ENCODE data around the gene IDE. TPM values are rescaled to one million over a fixed set of nuclear protein-coding genes. Genes with fewer than 3 reads are reported as not detected.
"Not testable (repeated sequence)": the region's sequence is repeated elsewhere in the genome, so short reads cannot be mapped to it uniquely, and the experiment has no call there.

Gene IDE
- polyA plus RNA-seq, 3 donors = 10.7 to 21.8 (median 15.6) TPM

GRCh38 chr10:92590623-92591549 lies 17.0 kb upstream of the IDE start:
- Histone ChIP-seq H3K9me3 (replicated peaks in 1 of 2; ENCODE audit: control insufficient read depth in 1 of 2, insufficient read depth in 1 of 2, low read length in 2 of 2) (no peaks in the 10 kb centered on the region), H3K79me2 (ENCODE audit: insufficient read depth, low read length) (peaks cover 30% of the 10 kb centered on the region), H3K27me3 (ENCODE audit: control insufficient read depth in 2 of 2, insufficient read depth in 2 of 2, low read length in 2 of 2) (no peaks in the 10 kb centered on the region), H2AFZ (ENCODE audit: insufficient read depth, low read depth, low read length, poor library complexity, severe bottlenecking) (peak overlapping the region; percentile 95), H3K4me1 (ENCODE audit: control insufficient read depth in 1 of 2, insufficient read depth in 2 of 2, low read length in 2 of 2) (peaks cover 38 to 46% of the 10 kb centered on the region in 2 donors), H4K20me1 (ENCODE audit: insufficient read depth, low read length) (no peaks in the 10 kb centered on the region), H3K36me3 (replicated peaks in 1 of 2; ENCODE audit: control insufficient read depth in 1 of 2, insufficient read depth in 2 of 2, low read length in 2 of 2) (no peaks in the 10 kb centered on the region), H3K4me3 (replicated peaks in 1 of 3; ENCODE audit: low read depth in 2 of 3, low read length in 3 of 3) (peak overlapping the region; percentile 63 to 99 (median 72)), H3K9ac (ENCODE audit: insufficient read depth, low read length, poor library complexity, severe bottlenecking) (peak overlapping the region; percentile 76), H3K27ac (ENCODE audit: low read depth in 1 of 2, low read length in 2 of 2) (peak overlapping the region; percentile 93 to 97), H3K4me2 (replicated peaks; ENCODE audit: extremely low read depth, low read length, poor library complexity, severe bottlenecking) (peak overlapping the region; percentile 100)
- intact Hi-C loops (cut with micrococcal nuclease) = loop anchor here (2.0 to 10.0 kb wide), 4 partner anchors 16 to 254 kb away; partner anchors contain the start of genes EXOC6 (in 1 of the 2), HHEX (in 1 of the 2) and IDE (in 1 of the 2)
- Mint-ChIP-seq H3K4me1 (peaks cover 37% of the 10 kb centered on the region), H3K9me3 (no peaks in the 10 kb centered on the region), H3K36me3 (no peaks in the 10 kb centered on the region), H3K27ac (peak overlapping the region; percentile 94 to 98 (median 96)), H3K27me3 (ENCODE audit: low read depth in 3 of 3) (peaks cover 0 to 3% (median 1%) of the 10 kb centered on the region in 3 donors), H3K4me3 (peak overlapping the region; percentile 91 to 95)
- DNase-seq = peak; percentile 14 to 66 (median 42)
- 31% methylated on average over 11 of the region's 19 CpGs for WGBS (ENCODE audit: insufficient coverage)
- TF ChIP-seq CTCF (IDR thresholded peaks at IDR 0.05) = peak; percentile 29

- DNase-seq; H3K9me3 Mint-ChIP-seq; H3K79me2 ChIP-seq (ENCODE audit: insufficient read depth, low read length); H3K4me1 Mint-ChIP-seq; H2AFZ ChIP-seq (ENCODE audit: insufficient read depth, low read depth, low read length, poor library complexity, severe bottlenecking); H3K27me3 Mint-ChIP-seq (ENCODE audit: low read depth in 3 of 3); H4K20me1 ChIP-seq (ENCODE audit: insufficient read depth, low read length); H3K4me3 Mint-ChIP-seq; H3K4me2 ChIP-seq (replicated peaks; ENCODE audit: extremely low read depth, low read length, poor library complexity, severe bottlenecking); H3K27me3 ChIP-seq (ENCODE audit: control insufficient read depth in 2 of 2, insufficient read depth in 2 of 2, low read length in 2 of 2); H3K36me3 ChIP-seq (replicated peaks in 1 of 2; ENCODE audit: control insufficient read depth in 1 of 2, insufficient read depth in 2 of 2, low read length in 2 of 2); H3K27ac ChIP-seq (ENCODE audit: low read depth in 1 of 2, low read length in 2 of 2); H3K9me3 ChIP-seq (replicated peaks in 1 of 2; ENCODE audit: control insufficient read depth in 1 of 2, insufficient read depth in 1 of 2, low read length in 2 of 2); H3K4me3 ChIP-seq (replicated peaks in 1 of 3; ENCODE audit: low read depth in 2 of 3, low read length in 3 of 3); H3K4me1 ChIP-seq (ENCODE audit: control insufficient read depth in 1 of 2, insufficient read depth in 2 of 2, low read length in 2 of 2); intact Hi-C loops (cut with micrococcal nuclease); H3K36me3 Mint-ChIP-seq; H3K9ac ChIP-seq (ENCODE audit: insufficient read depth, low read length, poor library complexity, severe bottlenecking): not testable (repeated sequence)
- H3K27ac Mint-ChIP-seq = peak overlapping the region in 1 of 7 donors; percentile 50
- 100% methylated on average over 4 of the region's 6 CpGs for WGBS (ENCODE audit: insufficient coverage)
Observed at GRCh38 chr10:92582347-92582746, 8.5 kb upstream of the IDE start.

Data from CD14-positive monocyte (primary cell).